Measurements from ENCODE around the gene ZNF132. TPM values are rescaled to one million over a fixed set of nuclear protein-coding genes. Genes with fewer than 3 reads are reported as not detected.
"Not testable (repeated sequence)": the region's sequence is repeated elsewhere in the genome, so short reads cannot be mapped to it uniquely, and the experiment has no call there.

Gene ZNF132
- total and polyA plus RNA-seq, 8 donors = 1.1 to 6.1 (median 2.0) TPM

DNA sequence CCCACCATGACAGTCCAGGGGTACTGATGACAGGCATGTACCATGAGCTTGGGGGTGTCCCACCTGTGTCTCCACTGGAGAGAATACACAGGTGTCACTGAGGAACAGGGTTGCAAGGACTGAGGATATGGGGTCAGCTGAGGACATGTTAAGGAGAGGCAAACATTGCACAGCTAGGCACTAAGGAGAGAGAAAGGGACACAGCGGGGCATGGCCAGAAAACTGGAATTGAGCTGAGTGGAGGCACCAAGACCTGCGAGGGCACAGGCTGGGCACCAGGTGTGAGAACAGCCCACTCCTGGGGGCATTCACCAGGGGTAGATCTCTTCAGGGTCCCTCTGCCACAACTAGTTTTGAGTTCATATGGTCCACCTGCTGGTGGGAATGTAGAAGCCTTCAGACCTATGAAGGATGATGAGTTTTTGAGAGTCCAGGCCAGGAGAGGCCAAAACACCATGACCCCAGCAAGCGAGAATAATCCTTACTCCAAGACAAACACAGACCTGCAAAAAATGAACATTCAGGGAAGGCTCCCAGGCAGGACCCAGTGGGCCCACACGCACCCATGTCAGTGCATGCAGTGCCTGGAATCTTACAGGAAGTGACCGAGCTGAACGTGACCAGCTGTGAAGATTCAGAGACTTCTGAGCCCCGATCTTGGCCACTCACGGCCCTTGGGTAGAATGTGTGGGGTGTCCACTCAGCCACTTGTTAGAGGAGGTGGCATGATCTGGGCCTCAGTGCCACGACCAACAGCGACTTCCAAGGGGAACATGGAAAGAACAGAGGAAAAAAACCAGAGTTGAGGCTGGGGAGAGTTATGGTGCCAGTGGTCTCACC, 32.9 kb downstream of the ZNF132 start:
- Histone ChIP-seq H3K4me3 (peak overlapping the region in 3 of 4 donors; percentile 89 to 98 (median 97)), H3K27me3 (no peaks in the 10 kb centered on the region), H3K4me1 (peaks cover 0 to 13% (median 10%) of the 10 kb centered on the region in 3 donors), H3K36me3 (no peaks in the 10 kb centered on the region), H3K27ac (no peak overlapping the region), H3K9me3 (no peaks in the 10 kb centered on the region)
- no peak for FAIRE-seq
- intact Hi-C loops (cut with DNase I) = no loop called here
- TF ChIP-seq CTCF (IDR thresholded peaks at IDR 0.05) = no peak
- no peak for ATAC-seq
- no peak for DNase-seq
- WGBS, 2 donors = 47 to 57% methylated on average over 10 of the region's 10 CpGs

- 69 to 79% methylated on average over 5 of the region's 5 CpGs for WGBS, 2 donors
- FAIRE-seq; H3K36me3 ChIP-seq; intact Hi-C loops (cut with DNase I); H3K9me3 ChIP-seq; ATAC-seq; H3K27ac ChIP-seq; DNase-seq; H3K27me3 ChIP-seq; H3K4me3 ChIP-seq: not testable (repeated sequence)
- H3K4me1 ChIP-seq = peaks cover 0 to 14% (median 8%) of the 10 kb centered on the region in 3 donors
Observed at GRCh38 chr19:58403920-58404478, 36.0 kb downstream of the ZNF132 start.

DNA sequence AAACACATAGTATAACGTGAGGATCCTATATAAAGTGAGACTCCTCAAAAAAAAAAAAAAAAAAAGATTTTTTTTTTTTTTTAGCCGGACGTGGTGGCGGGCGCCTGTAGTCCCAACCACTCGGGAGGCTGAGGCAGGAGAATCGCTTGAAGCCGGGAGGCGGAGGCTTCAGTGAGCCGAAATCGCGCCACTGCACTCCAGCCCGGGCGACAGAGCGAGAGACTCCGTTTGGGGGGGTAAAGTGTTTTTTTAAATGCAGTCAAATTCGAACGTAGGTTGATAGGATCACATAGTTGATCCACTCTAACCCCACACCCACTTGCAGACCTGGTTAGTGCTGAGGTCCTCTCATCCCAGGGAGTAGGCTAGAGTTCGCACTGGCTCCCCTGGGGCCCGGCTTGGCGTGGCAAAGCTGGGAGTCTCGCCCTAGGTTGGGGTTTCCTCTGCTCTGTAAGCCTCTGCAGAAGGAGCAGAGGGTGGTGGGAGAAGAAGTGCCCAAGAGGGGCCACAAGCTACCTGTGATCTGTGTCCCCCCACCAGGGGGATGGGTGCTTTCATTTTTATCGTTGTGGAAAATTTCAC, 38.0 kb downstream of the ZNF132 start:
- Histone ChIP-seq H3K9me3 (no peaks in the 10 kb centered on the region), H3K4me3 (peak overlapping the region in 3 of 4 donors; percentile 31 to 50 (median 48)), H3K36me3 (no peaks in the 10 kb centered on the region), H3K4me1 (peaks cover 0 to 8% (median 8%) of the 10 kb centered on the region in 3 donors), H3K27ac (peak overlapping the region in 3 of 4 donors; percentile 55 to 66 (median 62)), H3K27me3 (no peaks in the 10 kb centered on the region)
- TF ChIP-seq CTCF (IDR thresholded peaks at IDR 0.05) = no peak
- peak in 2 of 6 donors; percentile 28 to 55 for DNase-seq
- 17 to 32% methylated on average over 23 of the region's 23 CpGs for WGBS, 2 donors
- intact Hi-C loops (cut with DNase I) = no loop called here
- no peak for FAIRE-seq
- ATAC-seq = no peak

DNA sequence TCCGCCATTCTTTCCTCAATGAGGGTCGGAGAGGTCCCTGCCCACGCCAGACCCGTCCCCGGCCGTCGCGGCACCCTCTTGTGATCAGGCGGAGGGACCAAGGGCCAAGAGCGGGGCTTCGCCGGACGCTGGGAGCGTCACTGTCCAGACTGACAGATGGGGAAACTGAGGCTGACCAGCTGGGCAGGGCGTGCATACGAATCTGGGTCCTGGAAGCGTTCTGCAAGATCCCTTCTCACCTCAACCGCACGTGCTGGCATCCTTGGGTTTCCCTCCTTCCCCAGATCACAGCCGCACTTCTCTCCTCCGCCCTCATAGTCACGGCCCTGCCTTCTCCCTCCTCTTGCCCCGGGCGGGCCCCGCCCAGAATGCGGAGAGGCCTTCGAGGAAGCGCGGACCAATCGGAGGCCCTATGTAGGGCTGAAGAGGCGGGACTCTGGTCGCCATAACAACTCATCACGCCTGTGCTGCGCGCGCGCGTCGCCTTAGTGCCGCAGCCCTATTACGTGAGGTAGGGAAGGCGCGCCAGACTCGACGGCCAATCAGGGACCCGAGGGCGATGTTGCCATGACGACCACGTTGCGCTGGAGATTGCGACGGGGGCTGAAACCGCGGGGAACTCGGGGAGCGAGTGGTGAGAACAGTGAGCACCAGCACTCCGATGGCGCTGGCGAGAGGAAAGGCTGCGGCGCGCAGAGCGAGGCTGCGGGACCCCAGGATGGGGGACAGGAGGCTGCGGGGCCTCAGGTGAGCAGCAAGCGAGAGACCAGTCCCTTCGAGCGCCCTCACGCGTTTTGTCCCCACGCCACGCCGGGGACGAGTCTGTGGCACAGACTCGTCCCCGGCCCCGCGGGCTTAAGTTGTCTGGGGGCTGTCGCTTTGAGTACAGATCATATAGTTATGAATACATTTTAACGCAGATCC, 38.8 kb downstream of the ZNF132 start:
- Histone ChIP-seq H3K36me3 (no peaks in the 10 kb centered on the region), H3K27ac (peak overlapping the region in 3 of 4 donors; percentile 55 to 66 (median 62)), H3K9me3 (no peaks in the 10 kb centered on the region), H3K4me1 (peaks cover 0 to 8% (median 8%) of the 10 kb centered on the region in 3 donors), H3K4me3 (peak overlapping the region; percentile 31 to 50 (median 40)), H3K27me3 (no peaks in the 10 kb centered on the region)
- intact Hi-C loops (cut with DNase I) = no loop called here
- ATAC-seq = peak; percentile 97 to 99 (median 98)
- peak; percentile 91 for FAIRE-seq
- 2% methylated on average over 73 to 80 of the region's 80 CpGs for WGBS, 2 donors
- TF ChIP-seq CTCF (IDR thresholded peaks at IDR 0.05) = no peak
- peak; percentile 99 to 100 (median 100) for DNase-seq

Measured in pancreas (tissue), 10 donors.